ENCODE data around the gene OR51V1. TPM values are rescaled to one million over a fixed set of nuclear protein-coding genes. Genes with fewer than 3 reads are reported as not detected.

Gene OR51V1
- total RNA-seq, 4 donors from 2014 or later: not detected

DNA sequence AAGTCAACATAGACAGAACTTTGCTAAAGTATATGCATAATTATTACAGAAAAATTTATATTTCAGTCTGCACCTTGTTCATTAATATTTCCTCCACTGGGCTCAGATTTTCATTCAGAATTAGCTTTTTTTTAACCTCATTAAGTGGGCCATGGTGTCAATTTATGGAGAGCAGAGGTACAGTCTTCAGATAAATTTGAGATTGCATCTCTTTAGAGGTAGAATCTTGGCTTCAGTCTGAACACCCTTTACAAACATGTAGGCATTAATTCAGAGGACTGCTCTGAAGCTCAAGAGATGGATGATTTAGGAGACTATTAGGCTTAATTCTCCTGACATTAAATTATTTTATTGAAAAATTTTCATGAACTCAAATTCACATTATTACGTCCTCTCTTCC lies 29.8 kb upstream of the OR51V1 start:
- TF ChIP-seq, protein P1, sequence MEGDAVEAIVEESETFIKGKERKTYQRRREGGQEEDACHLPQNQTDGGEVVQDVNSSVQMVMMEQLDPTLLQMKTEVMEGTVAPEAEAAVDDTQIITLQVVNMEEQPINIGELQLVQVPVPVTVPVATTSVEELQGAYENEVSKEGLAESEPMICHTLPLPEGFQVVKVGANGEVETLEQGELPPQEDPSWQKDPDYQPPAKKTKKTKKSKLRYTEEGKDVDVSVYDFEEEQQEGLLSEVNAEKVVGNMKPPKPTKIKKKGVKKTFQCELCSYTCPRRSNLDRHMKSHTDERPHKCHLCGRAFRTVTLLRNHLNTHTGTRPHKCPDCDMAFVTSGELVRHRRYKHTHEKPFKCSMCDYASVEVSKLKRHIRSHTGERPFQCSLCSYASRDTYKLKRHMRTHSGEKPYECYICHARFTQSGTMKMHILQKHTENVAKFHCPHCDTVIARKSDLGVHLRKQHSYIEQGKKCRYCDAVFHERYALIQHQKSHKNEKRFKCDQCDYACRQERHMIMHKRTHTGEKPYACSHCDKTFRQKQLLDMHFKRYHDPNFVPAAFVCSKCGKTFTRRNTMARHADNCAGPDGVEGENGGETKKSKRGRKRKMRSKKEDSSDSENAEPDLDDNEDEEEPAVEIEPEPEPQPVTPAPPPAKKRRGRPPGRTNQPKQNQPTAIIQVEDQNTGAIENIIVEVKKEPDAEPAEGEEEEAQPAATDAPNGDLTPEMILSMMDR (IDR thresholded peaks at IDR 0.05): no peak
- ATAC-seq (ENCODE audit: low FRiP score): no peak
- no peak for DNase-seq (ENCODE audit: low spot score)

DNA sequence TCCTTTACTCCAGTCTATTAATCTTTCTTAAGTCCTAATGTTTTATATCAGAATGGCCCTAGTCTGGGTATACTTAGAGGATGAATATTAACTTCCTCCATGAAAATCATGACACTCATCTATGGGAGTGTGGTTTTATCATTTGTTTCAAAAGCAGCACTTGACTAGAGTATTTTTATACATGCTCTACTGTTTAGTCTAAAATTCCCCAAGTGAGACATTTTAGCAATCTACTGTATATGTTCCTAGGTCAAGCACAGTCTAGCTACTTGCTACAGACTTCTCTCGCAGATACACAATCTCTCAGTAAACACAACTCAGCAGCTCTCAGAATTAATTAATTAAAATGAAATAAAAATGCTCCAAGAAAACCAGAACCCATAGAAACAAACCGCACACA lies 29.3 kb upstream of the OR51V1 start:
- no peak for ATAC-seq (ENCODE audit: low FRiP score)
- no peak for DNase-seq (ENCODE audit: low spot score)
- TF ChIP-seq, protein P1 (IDR thresholded peaks at IDR 0.05): no peak

DNA sequence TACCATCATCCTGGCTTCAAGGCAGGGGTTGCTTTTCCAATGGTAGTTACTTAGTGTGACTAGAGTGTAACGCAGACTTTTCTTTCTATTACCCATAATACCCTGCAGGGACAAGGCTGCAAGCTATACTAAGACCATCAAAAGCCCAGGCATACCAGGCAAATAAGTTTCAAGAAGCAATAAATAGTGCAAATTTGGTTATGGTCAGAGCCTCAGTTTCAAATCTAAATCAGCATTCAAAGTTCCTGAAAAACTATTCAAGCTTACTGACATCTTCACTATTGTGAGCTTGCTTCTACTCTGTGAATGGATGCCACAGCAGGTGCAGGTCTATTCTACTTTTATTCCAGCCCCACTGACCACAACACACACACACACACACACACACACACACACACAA lies 28.9 kb upstream of the OR51V1 start:
- ATAC-seq (ENCODE audit: low FRiP score) (no peak), DNase-seq (ENCODE audit: low spot score) (no peak)
- TF ChIP-seq, protein P1 (IDR thresholded peaks at IDR 0.05): no peak

DNA sequence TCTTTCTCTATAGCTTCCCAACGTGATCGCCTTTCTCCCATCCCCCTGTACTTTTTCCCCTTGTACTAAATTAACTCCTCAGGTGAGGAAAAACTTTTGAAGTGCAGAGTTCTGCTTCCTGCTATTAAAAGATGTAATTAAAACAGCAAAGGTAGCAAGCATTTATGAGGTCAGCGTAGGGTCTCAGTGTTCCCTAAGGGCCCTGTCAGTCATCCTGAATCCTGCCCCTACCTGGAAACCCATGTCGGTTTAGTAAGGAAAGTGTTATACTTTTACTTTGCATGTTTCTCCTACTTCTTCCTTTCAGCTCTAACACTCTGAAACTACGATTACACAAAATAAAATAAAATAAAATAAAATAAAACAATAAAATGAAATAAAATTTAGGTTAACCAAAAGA lies 27.6 kb upstream of the OR51V1 start:
- ATAC-seq (ENCODE audit: low FRiP score) (no peak), DNase-seq (ENCODE audit: low spot score) (no peak)
- TF ChIP-seq, protein P1 (IDR thresholded peaks at IDR 0.05): no peak

DNA sequence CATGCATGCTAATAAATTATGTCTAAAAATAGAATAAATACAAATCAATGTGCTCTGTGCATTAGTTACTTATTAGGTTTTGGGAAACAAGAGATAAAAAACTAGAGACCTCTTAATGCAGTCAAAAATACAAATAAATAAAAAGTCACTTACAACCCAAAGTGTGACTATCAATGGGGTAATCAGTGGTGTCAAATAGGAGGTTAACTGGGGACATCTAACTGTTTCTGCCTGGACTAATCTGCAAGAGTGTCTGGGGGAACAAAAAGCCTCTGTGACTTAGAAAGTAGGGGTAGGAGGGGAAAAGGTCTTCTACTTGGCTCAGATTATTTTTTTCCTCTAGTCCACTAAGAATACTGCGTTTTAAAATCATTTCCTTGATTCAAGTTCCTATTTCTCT lies 27.2 kb upstream of the OR51V1 start:
- TF ChIP-seq, protein P1 (IDR thresholded peaks at IDR 0.05): no peak
- DNase-seq (ENCODE audit: low spot score): no peak
- ATAC-seq (ENCODE audit: low FRiP score): no peak

DNA sequence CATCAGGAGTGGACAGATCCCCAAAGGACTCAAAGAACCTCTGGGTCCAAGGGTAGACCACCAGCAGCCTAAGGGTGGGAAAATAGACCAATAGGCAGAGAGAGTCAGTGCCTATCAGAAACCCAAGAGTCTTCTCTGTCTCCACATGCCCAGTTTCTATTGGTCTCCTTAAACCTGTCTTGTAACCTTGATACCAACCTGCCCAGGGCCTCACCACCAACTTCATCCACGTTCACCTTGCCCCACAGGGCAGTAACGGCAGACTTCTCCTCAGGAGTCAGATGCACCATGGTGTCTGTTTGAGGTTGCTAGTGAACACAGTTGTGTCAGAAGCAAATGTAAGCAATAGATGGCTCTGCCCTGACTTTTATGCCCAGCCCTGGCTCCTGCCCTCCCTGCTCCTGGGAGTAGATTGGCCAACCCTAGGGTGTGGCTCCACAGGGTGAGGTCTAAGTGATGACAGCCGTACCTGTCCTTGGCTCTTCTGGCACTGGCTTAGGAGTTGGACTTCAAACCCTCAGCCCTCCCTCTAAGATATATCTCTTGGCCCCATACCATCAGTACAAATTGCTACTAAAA lies 26.3 kb upstream of the OR51V1 start, which contains the start of gene HBB:
HBB (minus strand) TSS at position 340 of the 579 bp plus-strand sequence; CDS start at position 290, 50 bp downstream.
- TF ChIP-seq, protein P1 (IDR thresholded peaks at IDR 0.05): no peak
- no peak for ATAC-seq (ENCODE audit: low FRiP score)
- DNase-seq (ENCODE audit: low spot score): no peak

DNA sequence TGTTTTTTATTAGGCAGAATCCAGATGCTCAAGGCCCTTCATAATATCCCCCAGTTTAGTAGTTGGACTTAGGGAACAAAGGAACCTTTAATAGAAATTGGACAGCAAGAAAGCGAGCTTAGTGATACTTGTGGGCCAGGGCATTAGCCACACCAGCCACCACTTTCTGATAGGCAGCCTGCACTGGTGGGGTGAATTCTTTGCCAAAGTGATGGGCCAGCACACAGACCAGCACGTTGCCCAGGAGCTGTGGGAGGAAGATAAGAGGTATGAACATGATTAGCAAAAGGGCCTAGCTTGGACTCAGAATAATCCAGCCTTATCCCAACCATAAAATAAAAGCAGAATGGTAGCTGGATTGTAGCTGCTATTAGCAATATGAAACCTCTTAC lies 25.0 kb upstream of the OR51V1 start:
- DNase-seq (ENCODE audit: low spot score): no peak
- TF ChIP-seq, protein P1 (IDR thresholded peaks at IDR 0.05): no peak
- no peak for ATAC-seq (ENCODE audit: low FRiP score)

Measured in omental fat pad (tissue), 4 donors.